Keratinocyte (primary cell): ENCODE measurements around the gene DNASE1L3. TPM values are rescaled to one million over a fixed set of nuclear protein-coding genes. Genes with fewer than 3 reads are reported as not detected.

Experiments
- DNase-seq: peaks from one replicate; pipeline ENCODE4 v3.0.0-alpha.2; 2011; ENCODE audit warnings: low read depth, missing footprints, low spot score
- FAIRE-seq: peaks from 2 replicates; lab custom pipeline; 2011; peaks lifted over from hg19 to GRCh38; lab: Jason Lieb, UNC
- H2AFZ ChIP-seq: 2 replicates; pipeline ENCODE4 v1.6.0; 2012; ENCODE audit warnings: low read length, control low read depth, inconsistent platforms; ENCODE audit not compliant: control insufficient read depth
- H3K27ac ChIP-seq: 2 replicates; pipeline ENCODE4 v1.5.1; 2011; ENCODE audit warnings: low read length; ENCODE audit not compliant: control insufficient read depth, insufficient read depth
- H3K27me3 ChIP-seq: 3 replicates; pipeline ENCODE4 v1.6.0; 2011; ENCODE audit warnings: low read length; ENCODE audit not compliant: control insufficient read depth, insufficient read depth; ENCODE audit errors: extremely low read depth
- H3K36me3 ChIP-seq, 2 experiments: 2 replicates in 1 of 2; 3 replicates in 1 of 2; pipeline ENCODE4 v1.5.1; 2011; ENCODE audit warnings: low read length in 2 of 2, mild to moderate bottlenecking in 1 of 2; ENCODE audit not compliant: control insufficient read depth in 2 of 2, insufficient read depth in 2 of 2; ENCODE audit errors: extremely low read depth in 1 of 2
- H3K4me1 ChIP-seq: 3 replicates; pipeline ENCODE4 v1.5.1; 2011; ENCODE audit warnings: low read length; ENCODE audit not compliant: control insufficient read depth, insufficient read depth; ENCODE audit errors: extremely low read depth
- H3K4me2 ChIP-seq: 3 replicates; pipeline ENCODE4 v1.6.0; 2011; ENCODE audit warnings: low read depth, low read length; ENCODE audit not compliant: control insufficient read depth, insufficient read depth; ENCODE audit errors: extremely low read depth
- H3K4me3 ChIP-seq, 3 experiments: fragments of 200-600 bp in 1 of 3; sonication (generic) in 1 of 3; 2 replicates in 2 of 3; 3 replicates in 1 of 3; pipeline ENCODE4 v1.5.1; 2011 to 2016; ENCODE audit warnings: low read length in 3 of 3, mild to moderate bottlenecking in 3 of 3, control low read depth in 2 of 3, inconsistent platforms in 1 of 3, low read depth in 1 of 3, mixed read lengths in 1 of 3, mixed run types in 1 of 3, moderate library complexity in 1 of 3; ENCODE audit not compliant: control insufficient read depth in 2 of 3, insufficient read depth in 2 of 3; ENCODE audit errors: extremely low read depth in 1 of 3
- H3K79me2 ChIP-seq: 2 replicates; pipeline ENCODE4 v1.6.0; 2012; ENCODE audit warnings: low read length; ENCODE audit not compliant: control insufficient read depth, insufficient read depth
- H3K9ac ChIP-seq: 3 replicates; pipeline ENCODE4 v1.6.0; 2011; ENCODE audit warnings: low read length; ENCODE audit not compliant: control insufficient read depth, insufficient read depth; ENCODE audit errors: extremely low read depth
- H3K9me1 ChIP-seq: 3 replicates; pipeline ENCODE4 v1.6.0; 2011; ENCODE audit warnings: low read length; ENCODE audit not compliant: control insufficient read depth, insufficient read depth; ENCODE audit errors: extremely low read depth
- H3K9me3 ChIP-seq: 2 replicates; pipeline ENCODE4 v1.5.1; 2012; ENCODE audit warnings: low read depth, low read length; ENCODE audit not compliant: control insufficient read depth
- H4K20me1 ChIP-seq: 3 replicates; pipeline ENCODE4 v1.6.0; 2011; ENCODE audit warnings: low read length; ENCODE audit not compliant: control insufficient read depth, insufficient read depth; ENCODE audit errors: extremely low read depth
- EZH2 ChIP-seq: IDR thresholded peaks from one replicate; pipeline ENCODE4 v1.6.1; 2012; ENCODE audit warnings: inconsistent platforms, mild to moderate bottlenecking, low read length, moderate library complexity
- dilution Hi-C: fragments of 300-500 bp; cut with MboI; formaldehyde crosslinking; loops from one replicate; pipeline ENCODE4 v1.7.0; 2020; ENCODE audit warnings: low sequenced_read_pairs; ENCODE audit not compliant: extremely low pct_ligation_motif_present
- polyA plus RNA-seq, 5 experiments: library from polyadenylated mRNA; depleted of rRNA in 3 of 5; stranded (reverse) in 3 of 5; stranded (forward) in 1 of 5; unstranded in 1 of 5; fragments of >200 nt; gene quantifications; 1 replicate in 1 of 5; 2 replicates in 3 of 5; 3 replicates in 1 of 5; pipeline versions ENCODE4 v1.2.1 to v1.2.3, GENCODE V29; 2011 to 2012; ENCODE audit warnings: missing spikeins in 2 of 5, low read depth in 1 of 5, low replicate concordance in 1 of 5
- TF ChIP-seq, protein P1 (sequence below), 3 experiments: IDR thresholded peaks in 1 of 3; conservative IDR thresholded peaks in 1 of 3; optimal IDR thresholded peaks in 1 of 3; 2 replicates in 2 of 3; 3 replicates in 1 of 3; pipeline versions ENCODE3 to v1.5.1; 2011; ENCODE audit warnings: low read length in 3 of 3, mild to moderate bottlenecking in 3 of 3, moderate library complexity in 2 of 3, control low read depth in 1 of 3, inconsistent platforms in 1 of 3; ENCODE audit not compliant: insufficient read depth in 2 of 3; ENCODE audit errors: extremely low read depth in 1 of 3

Gene DNASE1L3
- polyA plus RNA-seq, 1 donor (not counting 4 experiments of a cell fraction or from before 2014, with no cell fraction given): 1.9 TPM

DNA sequence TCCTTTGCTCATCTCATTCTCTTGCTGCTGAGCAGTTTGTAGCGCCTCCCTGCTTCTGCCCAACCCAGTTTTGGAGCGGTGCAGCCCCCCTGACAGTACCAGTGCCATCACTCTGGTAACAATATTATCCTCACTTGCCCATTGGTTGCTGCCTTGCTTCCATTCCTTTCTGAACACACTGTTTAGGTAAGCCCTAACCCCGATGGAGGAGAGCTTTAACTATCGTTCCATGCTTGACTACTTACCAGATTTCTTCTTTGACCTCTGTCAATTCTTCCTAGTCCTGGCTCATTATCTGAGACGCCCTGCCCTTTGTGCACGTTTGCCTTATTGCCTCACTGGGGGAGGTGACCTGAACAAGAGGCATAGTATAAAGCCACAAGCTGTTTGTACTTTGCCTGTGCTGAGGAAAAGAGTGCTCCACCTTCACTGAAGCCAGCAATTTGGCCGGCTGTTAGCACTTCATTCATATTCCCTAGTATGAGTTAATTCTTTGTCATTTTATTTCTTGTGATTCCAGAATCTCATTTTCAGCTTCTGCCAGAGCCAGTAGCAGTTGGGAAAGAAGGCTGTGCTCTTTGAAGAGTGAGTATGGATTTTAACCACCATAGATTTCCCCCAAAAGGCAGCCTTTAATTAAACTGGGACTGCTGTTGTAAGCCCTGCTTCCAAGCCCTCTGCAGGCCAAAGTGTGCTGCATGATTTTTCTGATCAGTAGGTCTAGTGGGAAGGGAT is 38.8 kb upstream of the DNASE1L3 start:
- Histone ChIP-seq H3K4me3 (no peak overlapping the region), H3K9ac (no peak overlapping the region), H3K4me2 (peak overlapping the region; percentile 17), H3K9me3 (no peaks in the 10 kb centered on the region), H3K79me2 (no peaks in the 10 kb centered on the region), H3K9me1 (no peaks in the 10 kb centered on the region), H2AFZ (no peak overlapping the region), H3K4me1 (peaks cover 3% of the 10 kb centered on the region), H3K27me3 (no peaks in the 10 kb centered on the region), H3K36me3 (no peaks in the 10 kb centered on the region), H3K27ac (no peak overlapping the region), H4K20me1 (peaks cover 3% of the 10 kb centered on the region)
- DNase-seq (no peak), FAIRE-seq (no peak)
- no peak for TF ChIP-seq EZH2
- TF ChIP-seq, protein P1, sequence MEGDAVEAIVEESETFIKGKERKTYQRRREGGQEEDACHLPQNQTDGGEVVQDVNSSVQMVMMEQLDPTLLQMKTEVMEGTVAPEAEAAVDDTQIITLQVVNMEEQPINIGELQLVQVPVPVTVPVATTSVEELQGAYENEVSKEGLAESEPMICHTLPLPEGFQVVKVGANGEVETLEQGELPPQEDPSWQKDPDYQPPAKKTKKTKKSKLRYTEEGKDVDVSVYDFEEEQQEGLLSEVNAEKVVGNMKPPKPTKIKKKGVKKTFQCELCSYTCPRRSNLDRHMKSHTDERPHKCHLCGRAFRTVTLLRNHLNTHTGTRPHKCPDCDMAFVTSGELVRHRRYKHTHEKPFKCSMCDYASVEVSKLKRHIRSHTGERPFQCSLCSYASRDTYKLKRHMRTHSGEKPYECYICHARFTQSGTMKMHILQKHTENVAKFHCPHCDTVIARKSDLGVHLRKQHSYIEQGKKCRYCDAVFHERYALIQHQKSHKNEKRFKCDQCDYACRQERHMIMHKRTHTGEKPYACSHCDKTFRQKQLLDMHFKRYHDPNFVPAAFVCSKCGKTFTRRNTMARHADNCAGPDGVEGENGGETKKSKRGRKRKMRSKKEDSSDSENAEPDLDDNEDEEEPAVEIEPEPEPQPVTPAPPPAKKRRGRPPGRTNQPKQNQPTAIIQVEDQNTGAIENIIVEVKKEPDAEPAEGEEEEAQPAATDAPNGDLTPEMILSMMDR (optimal IDR thresholded peaks at IDR 0.05 in 1 of 3, IDR thresholded peaks at IDR 0.05 in 1 of 3, conservative IDR thresholded peaks at IDR 0.05 in 1 of 3; ENCODE audit: extremely low read depth in 1 of 3, insufficient read depth in 2 of 3, low read length in 3 of 3): peak; percentile 18 to 28 (median 19)
- dilution Hi-C loops: no loop called here

DNA sequence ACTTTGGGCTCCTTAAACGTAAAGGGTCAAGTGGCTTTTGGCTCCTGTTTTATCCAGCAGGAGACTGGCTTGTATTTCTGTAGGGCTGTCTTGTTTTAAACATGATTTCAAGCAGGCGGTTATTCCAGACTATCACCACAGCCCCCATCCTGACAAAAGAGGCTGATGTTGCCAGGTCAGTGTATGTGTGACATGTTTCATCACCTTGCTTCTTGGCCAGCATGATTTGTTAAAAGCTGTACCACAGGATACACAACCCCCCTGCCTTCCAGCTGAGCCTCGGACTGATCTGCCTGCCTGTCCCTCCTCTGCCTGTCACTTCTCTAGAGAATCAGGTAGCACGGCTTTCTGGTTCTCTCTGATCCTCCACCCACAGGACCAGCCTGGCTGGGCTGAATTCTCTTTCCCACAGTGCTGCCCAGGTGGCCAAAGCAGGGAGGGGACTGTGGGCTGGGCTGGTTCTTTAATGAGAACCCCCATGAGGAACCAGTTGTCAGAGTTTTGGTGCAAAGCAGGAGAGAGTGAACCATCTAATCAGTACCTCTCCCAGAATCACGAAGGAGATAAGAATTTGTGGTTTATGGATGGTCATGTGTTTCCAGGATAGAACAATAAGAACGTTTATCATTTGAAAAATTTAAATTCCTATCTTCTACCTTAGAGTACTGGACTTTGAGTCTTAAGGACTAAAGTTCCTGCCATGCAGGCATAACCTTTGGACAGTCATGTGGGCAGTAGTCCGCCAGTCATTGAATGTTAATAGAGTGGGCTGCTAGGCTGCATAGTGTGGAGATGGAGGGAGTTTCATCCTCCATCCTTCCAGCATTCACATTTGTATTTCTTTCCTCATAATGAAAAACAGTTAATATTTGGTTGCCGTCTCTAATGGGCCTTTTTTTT is 35.6 kb upstream of the DNASE1L3 start:
- TF ChIP-seq, protein P1 (optimal IDR thresholded peaks at IDR 0.05 in 1 of 3, IDR thresholded peaks at IDR 0.05 in 1 of 3, conservative IDR thresholded peaks at IDR 0.05 in 1 of 3; ENCODE audit: extremely low read depth in 1 of 3, insufficient read depth in 2 of 3, low read length in 3 of 3): no peak
- no peak for TF ChIP-seq EZH2
- Histone ChIP-seq H3K4me2 (no peak overlapping the region), H3K9me3 (no peaks in the 10 kb centered on the region), H3K27ac (no peak overlapping the region), H3K9me1 (no peaks in the 10 kb centered on the region), H3K4me3 (no peak overlapping the region), H4K20me1 (no peaks in the 10 kb centered on the region), H3K27me3 (no peaks in the 10 kb centered on the region), H3K4me1 (peaks cover 14% of the 10 kb centered on the region), H2AFZ (no peak overlapping the region), H3K79me2 (no peaks in the 10 kb centered on the region), H3K9ac (no peak overlapping the region), H3K36me3 (no peaks in the 10 kb centered on the region)
- dilution Hi-C loops: no loop called here
- no peak for DNase-seq
- FAIRE-seq: no peak
